Measurements from ENCODE around the gene HSPD1. TPM values are rescaled to one million over a fixed set of nuclear protein-coding genes. Genes with fewer than 3 reads are reported as not detected.
A peak's percentile ranks its signal among the peaks of the same experiment; 100 is the strongest.

Gene HSPD1
- total RNA-seq = 100 to 1,000 TPM; 120 to 145 (median 144) TPM

DNA sequence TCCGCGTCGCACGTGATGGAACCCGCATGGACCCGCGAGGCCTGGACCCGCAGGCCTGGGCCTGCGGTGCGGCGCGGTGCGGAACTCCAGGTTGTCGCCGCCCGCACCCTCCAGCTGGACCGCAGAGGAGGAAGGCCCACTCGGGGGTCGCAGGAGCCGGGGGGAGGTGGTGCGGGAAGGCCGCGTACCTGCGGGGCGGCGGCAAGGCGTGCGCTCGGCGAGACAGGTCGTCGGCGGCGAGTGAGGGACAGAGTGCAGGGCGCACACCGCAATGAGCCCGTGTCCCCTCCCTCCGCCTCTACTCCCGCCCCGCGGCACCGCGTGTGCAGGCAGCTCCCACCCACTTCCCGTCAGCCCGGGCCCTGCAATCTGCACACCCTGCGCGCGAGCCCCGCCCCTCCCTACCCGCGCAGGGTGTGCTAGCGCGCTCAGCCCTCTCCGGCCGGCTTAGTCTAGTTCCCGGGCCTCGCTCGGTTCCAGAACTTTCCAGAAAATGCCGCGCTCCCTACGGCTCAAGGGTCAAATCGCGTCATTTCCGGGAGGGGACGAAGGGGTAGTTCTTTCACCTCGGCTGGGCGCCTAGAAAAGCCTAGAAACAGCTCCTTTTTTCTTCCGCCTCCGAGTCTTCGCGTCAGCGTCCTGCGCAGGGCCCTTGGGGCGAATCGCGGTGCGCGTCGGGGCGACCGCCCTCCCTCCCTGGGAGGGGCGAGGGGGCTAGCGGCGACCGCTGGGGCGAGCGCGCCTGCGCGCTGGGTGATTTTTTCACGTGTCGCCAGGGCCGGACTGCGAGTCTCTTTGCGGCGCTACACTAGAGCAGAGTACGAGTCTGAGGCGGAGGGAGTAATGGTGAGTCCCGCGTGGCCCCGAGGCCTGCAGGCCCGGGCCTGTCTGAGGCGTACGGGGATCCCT is at the start of gene HSPD1, which contains the start of gene HSPE1:
HSPD1 (minus strand) TSS at position 247 of the 909 bp plus-strand sequence. CDS start 992 bp downstream, outside the sequence.
HSPE1 (plus strand) TSS at position 786 of the 909 bp plus-strand sequence; CDS start at position 844, 58 bp downstream.
- WGBS, 2 donors (ENCODE audit: low coverage in 1 of 2) = no CpG with 5 or more reads among the region's 104 CpGs
- peaks cover 12 to 59% (median 21%) of the 10 kb centered on the region in 3 donors for H3K4me1 ChIP-seq
- peak; percentile 96 for ATAC-seq

DNA sequence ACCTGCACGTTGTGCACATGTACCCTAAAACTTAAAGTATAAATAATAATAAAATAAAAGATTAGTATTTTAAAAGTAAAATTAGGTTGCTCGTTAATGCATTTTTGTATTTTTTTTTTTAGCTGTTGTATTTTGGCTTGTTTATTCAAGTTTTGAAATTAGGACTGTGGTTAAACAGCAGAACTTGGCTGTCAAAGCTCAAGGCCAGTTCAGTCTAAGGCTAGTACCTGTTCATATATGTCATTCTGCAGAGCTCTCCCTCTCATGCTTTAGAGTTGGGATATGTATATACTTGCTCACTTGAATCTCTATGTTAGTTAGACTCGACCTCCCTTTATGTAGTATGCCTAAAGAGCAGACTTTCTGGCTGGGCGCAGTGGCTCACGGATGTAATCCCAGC is 48.9 kb upstream of the HSPD1 start:
- Histone ChIP-seq H3K36me3 (peaks cover 0 to 75% of the 10 kb centered on the region in 2 donors), H3K9me3 (no peaks in the 10 kb centered on the region), H3K4me3 (no peak overlapping the region), H3K27ac (no peak overlapping the region), H3K4me1 (no peaks in the 10 kb centered on the region), H3K27me3 (no peaks in the 10 kb centered on the region)
- TF ChIP-seq POLR2AphosphoS5 (IDR thresholded peaks at IDR 0.05) = no peak
- TF ChIP-seq EP300 (IDR thresholded peaks at IDR 0.05) = no peak
- TF ChIP-seq, protein P1, sequence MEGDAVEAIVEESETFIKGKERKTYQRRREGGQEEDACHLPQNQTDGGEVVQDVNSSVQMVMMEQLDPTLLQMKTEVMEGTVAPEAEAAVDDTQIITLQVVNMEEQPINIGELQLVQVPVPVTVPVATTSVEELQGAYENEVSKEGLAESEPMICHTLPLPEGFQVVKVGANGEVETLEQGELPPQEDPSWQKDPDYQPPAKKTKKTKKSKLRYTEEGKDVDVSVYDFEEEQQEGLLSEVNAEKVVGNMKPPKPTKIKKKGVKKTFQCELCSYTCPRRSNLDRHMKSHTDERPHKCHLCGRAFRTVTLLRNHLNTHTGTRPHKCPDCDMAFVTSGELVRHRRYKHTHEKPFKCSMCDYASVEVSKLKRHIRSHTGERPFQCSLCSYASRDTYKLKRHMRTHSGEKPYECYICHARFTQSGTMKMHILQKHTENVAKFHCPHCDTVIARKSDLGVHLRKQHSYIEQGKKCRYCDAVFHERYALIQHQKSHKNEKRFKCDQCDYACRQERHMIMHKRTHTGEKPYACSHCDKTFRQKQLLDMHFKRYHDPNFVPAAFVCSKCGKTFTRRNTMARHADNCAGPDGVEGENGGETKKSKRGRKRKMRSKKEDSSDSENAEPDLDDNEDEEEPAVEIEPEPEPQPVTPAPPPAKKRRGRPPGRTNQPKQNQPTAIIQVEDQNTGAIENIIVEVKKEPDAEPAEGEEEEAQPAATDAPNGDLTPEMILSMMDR (IDR thresholded peaks at IDR 0.05) = no peak
- no peak for TF ChIP-seq POLR2A (IDR thresholded peaks at IDR 0.05)
- no peak for ATAC-seq
- 87 to 91% methylated on average over 2 to 5 of the region's 5 CpGs for WGBS, 2 donors (ENCODE audit: low coverage in 1 of 2)

More for the DNA sequence above, at the start of gene HSPD1, which contains the start of gene HSPE1:
- Histone ChIP-seq H3K36me3 (peaks cover 0 to 48% of the 10 kb centered on the region in 2 donors), H3K27me3 (no peaks in the 10 kb centered on the region), H3K27ac (peak within 1 kb of the TSS; percentile 94 to 100 (median 96)), H3K4me3 (peak within 1 kb of the TSS; percentile 76 to 81), H3K9me3 (no peaks in the 10 kb centered on the region)
- TF ChIP-seq, protein P1 (IDR thresholded peaks at IDR 0.05) = peak in 1 of 4 experiments; percentile 6
- TF ChIP-seq POLR2AphosphoS5 (IDR thresholded peaks at IDR 0.05) (peak; percentile 97), EP300 (IDR thresholded peaks at IDR 0.05) (peak; percentile 42), POLR2A (IDR thresholded peaks at IDR 0.05) (peak; percentile 93 to 97)

DNA sequence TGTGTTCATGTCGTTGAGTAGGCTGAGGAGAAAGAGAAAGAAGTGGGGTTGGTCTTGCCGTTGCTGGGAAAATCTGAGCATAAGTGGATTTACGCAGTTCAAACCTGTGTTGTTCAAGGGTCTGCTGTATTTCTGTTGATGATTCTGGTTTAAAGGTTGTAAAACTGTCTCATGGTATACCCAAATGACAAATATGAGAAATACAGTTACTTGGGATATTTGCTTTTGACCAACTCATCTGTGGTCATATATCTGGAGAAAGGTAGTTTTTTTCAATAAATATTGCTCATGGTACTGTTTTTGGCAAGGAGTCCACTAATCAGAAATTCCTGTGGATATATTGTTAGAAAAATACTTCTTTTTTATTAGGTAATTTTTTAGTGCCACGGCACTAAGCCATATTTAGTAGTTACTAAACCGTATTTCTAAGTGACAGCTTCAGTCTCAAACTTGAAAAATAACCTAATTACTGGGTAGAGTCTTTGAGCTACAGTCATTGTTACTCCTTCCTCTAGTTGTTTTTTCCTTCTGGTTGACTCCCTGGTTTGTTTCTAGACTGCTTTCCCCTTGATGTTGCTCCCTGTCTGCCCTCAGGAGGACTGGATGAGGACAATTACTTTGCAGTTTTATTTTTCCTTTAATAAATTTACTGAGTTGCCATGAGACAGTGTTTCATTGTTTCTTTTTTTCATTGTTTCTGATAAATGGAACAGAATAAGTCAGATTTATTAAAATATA is 47.7 kb upstream of the HSPD1 start:
- no peak for ATAC-seq
- H3K27me3 ChIP-seq = no peaks in the 10 kb centered on the region
- H3K4me3 ChIP-seq = no peak overlapping the region
- no peaks in the 10 kb centered on the region for H3K4me1 ChIP-seq
- WGBS, 2 donors (ENCODE audit: low coverage in 1 of 2) = 86 to 98% methylated on average over 4 to 5 of the region's 5 CpGs
- peaks cover 0 to 77% of the 10 kb centered on the region in 2 donors for H3K36me3 ChIP-seq
- no peaks in the 10 kb centered on the region for H3K9me3 ChIP-seq
- no peak overlapping the region for H3K27ac ChIP-seq
- TF ChIP-seq POLR2AphosphoS5 (IDR thresholded peaks at IDR 0.05) = no peak
- TF ChIP-seq, protein P1 (IDR thresholded peaks at IDR 0.05) = no peak

DNA sequence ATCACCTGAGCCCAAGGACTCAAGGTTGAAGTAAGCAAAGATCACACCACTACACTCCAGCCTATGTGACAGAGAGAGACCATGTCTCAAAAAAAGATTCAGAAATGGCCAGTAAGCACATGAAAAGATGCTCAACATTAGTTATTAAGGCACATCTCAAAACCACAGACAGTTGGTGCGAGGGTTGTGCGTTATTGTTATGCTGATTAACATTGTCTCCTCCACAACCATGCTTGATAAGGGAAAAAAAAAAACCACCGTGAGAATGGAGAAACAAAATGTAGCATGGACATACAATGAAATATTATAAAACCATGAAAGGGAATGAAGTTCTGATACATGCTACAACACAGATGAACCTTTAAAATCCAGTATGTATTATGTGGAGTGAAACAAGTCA is 43.6 kb upstream of the HSPD1 start:
- WGBS, 2 donors (ENCODE audit: low coverage in 1 of 2) = 89% methylated on average over 3 of the region's 3 CpGs
- H3K4me3 ChIP-seq = no peak overlapping the region
- H3K9me3 ChIP-seq = no peaks in the 10 kb centered on the region
- H3K4me1 ChIP-seq = peaks cover 0 to 6% (median 0%) of the 10 kb centered on the region in 3 donors
- H3K27me3 ChIP-seq = no peaks in the 10 kb centered on the region
- no peak for TF ChIP-seq EP300 (IDR thresholded peaks at IDR 0.05)
- no peak for TF ChIP-seq POLR2AphosphoS5 (IDR thresholded peaks at IDR 0.05)
- TF ChIP-seq, protein P1 (IDR thresholded peaks at IDR 0.05) = no peak
- TF ChIP-seq POLR2A (IDR thresholded peaks at IDR 0.05) = no peak
- no peak for ATAC-seq
- no peak overlapping the region for H3K27ac ChIP-seq
- peaks cover 0 to 66% of the 10 kb centered on the region in 2 donors for H3K36me3 ChIP-seq

All from gastroesophageal sphincter (tissue), 4 donors.